Panc1 (cell line): ENCODE measurements around the gene GOLGA6L7. TPM values are rescaled to one million over a fixed set of nuclear protein-coding genes. Genes with fewer than 3 reads are reported as not detected.
A peak's percentile ranks its signal among the peaks of the same experiment; 100 is the strongest.

Experiments
- ATAC-seq: fragments of 200-7000 bp; cut with Tn5 transposase; 2 replicates; pipeline ENCODE4 v1.9.1; 2020; ENCODE audit warnings: mild to moderate bottlenecking, moderate library complexity
- BruUV-seq: library from RNA; stranded (reverse); fragments of 400-500 nt; replicated peaks from 2 replicates; lab custom pipeline; 2021; lab: Mats Ljungman, UMichigan
- CTCF ChIA-PET: fragments of 300-600 bp; sonication (Branson Sonifier 250); formaldehyde crosslinking; loops from one replicate; lab custom pipeline; 2022; ENCODE audit warnings: antibody characterized with exemption; lab: Charles Lee
- POLR2A ChIA-PET: fragments of 300-600 bp; sonication (Branson Sonifier 250); formaldehyde crosslinking; loops from one replicate; lab custom pipeline; 2022; ENCODE audit warnings: antibody characterized with exemption; lab: Charles Lee
- DNase-seq: peaks from one replicate; pipeline ENCODE4 v3.0.0-alpha.2; 2010; ENCODE audit warnings: low read depth, low spot score
- H3K27ac ChIP-seq: 2 replicates; pipeline ENCODE4 v1.5.1; 2011; ENCODE audit warnings: mild to moderate bottlenecking, low read length, inconsistent platforms
- H3K27me3 ChIP-seq: fragments of 200-500 bp; sonication (Bioruptor generic); 2 replicates; pipeline ENCODE4 v1.6.0; 2014; ENCODE audit warnings: low read length, inconsistent platforms; ENCODE audit not compliant: control insufficient read depth, insufficient read depth
- H3K36me3 ChIP-seq: fragments of 200-500 bp; sonication (Bioruptor generic); 2 replicates; pipeline ENCODE4 v1.5.1; 2014; ENCODE audit warnings: inconsistent platforms, mild to moderate bottlenecking, low read length, moderate library complexity; ENCODE audit not compliant: control insufficient read depth, insufficient read depth
- H3K4me1 ChIP-seq: 2 replicates; pipeline ENCODE4 v1.5.1; 2011; ENCODE audit warnings: inconsistent platforms, mild to moderate bottlenecking, low read length, moderate library complexity; ENCODE audit not compliant: control insufficient read depth, insufficient read depth
- H3K4me3 ChIP-seq, 2 experiments: 2 replicates each; pipeline ENCODE4 v1.5.1; 2011 to 2012; ENCODE audit warnings: low read depth in 2 of 2, low read length in 2 of 2, mild to moderate bottlenecking in 2 of 2, inconsistent platforms in 1 of 2, moderate library complexity in 1 of 2
- H3K9me3 ChIP-seq: fragments of 200-500 bp; sonication (Bioruptor generic); 2 replicates; pipeline ENCODE4 v1.5.1; 2014; ENCODE audit warnings: low read depth, mild to moderate bottlenecking, inconsistent platforms, low read length, moderate library complexity; ENCODE audit not compliant: control insufficient read depth, insufficient read depth
- CTCF ChIP-seq: fragments of 450-650 bp; IDR thresholded peaks from 2 replicates; pipeline ENCODE4 v1.5.1; 2017; ENCODE audit warnings: mild to moderate bottlenecking
- POLR2AphosphoS5 ChIP-seq: IDR thresholded peaks from 2 replicates; pipeline ENCODE4 v1.6.1; 2012; ENCODE audit warnings: mild to moderate bottlenecking, low read depth, low read length, moderate library complexity
- SIN3A ChIP-seq: IDR thresholded peaks from 2 replicates; pipeline ENCODE4 v1.6.1; 2012; ENCODE audit warnings: low read depth, mild to moderate bottlenecking, low read length, moderate library complexity, borderline replicate concordance; ENCODE audit not compliant: insufficient read depth
- TCF7L2 ChIP-seq: IDR thresholded peaks from 2 replicates; pipeline ENCODE4 v1.6.1; 2011; ENCODE audit warnings: mild to moderate bottlenecking, low read depth, low read length, inconsistent platforms
- in situ Hi-C: cut with HindIII; loops from 2 replicates; pipeline ENCODE4 v1.10.0; 2016; ENCODE audit warnings: low sequenced_read_pairs, low pct_unique_long_range_greater_than_20kb
- intact Hi-C: fragments of 100-400 bp; cut with micrococcal nuclease; formaldehyde crosslinking; loops from one replicate; pipeline ENCODE4 v1.10.0; 2022; ENCODE audit not compliant: unreplicated experiment
- total RNA-seq: library from RNA; stranded (reverse); gene quantifications from one replicate; pipeline ENCODE4 v1.2.1, GENCODE V29; 2021; ENCODE audit not compliant: unreplicated experiment
- TF ChIP-seq, protein P1 (sequence below), 2 experiments: IDR thresholded peaks; 2 replicates each; pipeline ENCODE4 v1.6.1; 2011 to 2012; ENCODE audit warnings: low read depth in 2 of 2, control low read depth in 1 of 2, low read length in 1 of 2, mild to moderate bottlenecking in 1 of 2, moderate library complexity in 1 of 2; ENCODE audit not compliant: insufficient read depth in 1 of 2

GOLGA6L7 gene
- total RNA-seq, 1 experiment from 2014 or later, result not detected

DNA sequence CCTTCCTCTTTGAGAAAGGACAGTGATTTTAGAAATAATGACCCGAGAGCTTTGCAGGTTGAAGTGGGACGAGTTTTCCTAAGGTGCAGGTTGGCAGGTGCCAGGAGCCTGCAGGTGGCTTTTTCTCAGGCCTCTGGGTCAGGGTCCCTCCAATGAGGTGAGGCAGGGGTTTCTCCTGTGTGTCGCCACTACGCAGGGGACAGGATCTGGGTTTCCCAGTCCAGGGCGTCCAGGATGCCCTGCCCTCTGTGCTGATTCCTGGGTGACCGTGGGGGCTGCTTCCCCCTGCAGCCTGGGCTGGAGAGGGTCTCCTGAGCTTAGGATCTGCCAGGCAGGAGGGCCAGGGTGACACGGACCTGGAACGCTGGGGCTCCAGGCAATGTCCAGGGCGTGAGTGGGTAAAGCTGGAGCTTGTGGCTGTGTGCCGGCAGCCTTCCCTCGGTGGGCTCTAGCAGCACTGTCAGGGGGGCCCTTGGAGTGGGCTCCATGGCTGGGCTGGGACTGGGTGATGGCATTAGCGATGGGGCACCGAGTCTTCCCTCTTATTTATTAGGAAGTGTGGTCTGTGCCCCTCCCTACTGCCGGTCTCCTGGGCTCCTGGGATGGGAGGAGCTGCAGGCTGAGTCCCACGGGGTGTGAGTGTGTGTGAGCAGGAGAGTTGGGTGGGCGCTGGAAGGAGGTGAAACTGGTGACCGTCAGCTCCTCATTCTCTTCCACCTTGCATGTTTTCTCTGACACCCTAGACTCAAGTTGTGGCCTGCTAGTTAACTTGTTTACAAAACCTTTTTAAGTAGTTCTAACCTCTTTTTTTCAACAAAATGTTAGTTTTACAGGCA, 39.1 kb upstream of the GOLGA6L7 start:
- in situ Hi-C loops (no loop called here), intact Hi-C loops (no loop called here)
- Histone ChIP-seq H3K4me3 (no peak overlapping the region), H3K27me3 (no peaks in the 10 kb centered on the region), H3K27ac (no peak overlapping the region), H3K36me3 (no peaks in the 10 kb centered on the region), H3K9me3 (no peaks in the 10 kb centered on the region), H3K4me1 (no peaks in the 10 kb centered on the region)
- no peak for ATAC-seq
- ChIA-PET POLR2A (no interaction called here), CTCF (interaction anchor here (0.6 kb wide), 1 partner anchor 854 kb away, joined by 6 read pairs; no protein-coding TSS in a partner anchor)
- BruUV-seq, result no TSS peak
- DNase-seq, result no peak
- no peak for TF ChIP-seq POLR2AphosphoS5
- no peak for TF ChIP-seq TCF7L2
- no peak for TF ChIP-seq SIN3A
- TF ChIP-seq CTCF, result no peak
- TF ChIP-seq, protein P1, sequence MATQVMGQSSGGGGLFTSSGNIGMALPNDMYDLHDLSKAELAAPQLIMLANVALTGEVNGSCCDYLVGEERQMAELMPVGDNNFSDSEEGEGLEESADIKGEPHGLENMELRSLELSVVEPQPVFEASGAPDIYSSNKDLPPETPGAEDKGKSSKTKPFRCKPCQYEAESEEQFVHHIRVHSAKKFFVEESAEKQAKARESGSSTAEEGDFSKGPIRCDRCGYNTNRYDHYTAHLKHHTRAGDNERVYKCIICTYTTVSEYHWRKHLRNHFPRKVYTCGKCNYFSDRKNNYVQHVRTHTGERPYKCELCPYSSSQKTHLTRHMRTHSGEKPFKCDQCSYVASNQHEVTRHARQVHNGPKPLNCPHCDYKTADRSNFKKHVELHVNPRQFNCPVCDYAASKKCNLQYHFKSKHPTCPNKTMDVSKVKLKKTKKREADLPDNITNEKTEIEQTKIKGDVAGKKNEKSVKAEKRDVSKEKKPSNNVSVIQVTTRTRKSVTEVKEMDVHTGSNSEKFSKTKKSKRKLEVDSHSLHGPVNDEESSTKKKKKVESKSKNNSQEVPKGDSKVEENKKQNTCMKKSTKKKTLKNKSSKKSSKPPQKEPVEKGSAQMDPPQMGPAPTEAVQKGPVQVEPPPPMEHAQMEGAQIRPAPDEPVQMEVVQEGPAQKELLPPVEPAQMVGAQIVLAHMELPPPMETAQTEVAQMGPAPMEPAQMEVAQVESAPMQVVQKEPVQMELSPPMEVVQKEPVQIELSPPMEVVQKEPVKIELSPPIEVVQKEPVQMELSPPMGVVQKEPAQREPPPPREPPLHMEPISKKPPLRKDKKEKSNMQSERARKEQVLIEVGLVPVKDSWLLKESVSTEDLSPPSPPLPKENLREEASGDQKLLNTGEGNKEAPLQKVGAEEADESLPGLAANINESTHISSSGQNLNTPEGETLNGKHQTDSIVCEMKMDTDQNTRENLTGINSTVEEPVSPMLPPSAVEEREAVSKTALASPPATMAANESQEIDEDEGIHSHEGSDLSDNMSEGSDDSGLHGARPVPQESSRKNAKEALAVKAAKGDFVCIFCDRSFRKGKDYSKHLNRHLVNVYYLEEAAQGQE (IDR thresholded peaks at IDR 0.05; ENCODE audit: insufficient read depth in 1 of 2, low read depth in 2 of 2, low read length in 1 of 2), result no peak

GRCh38 chr15:28886431-28887338, 38.2 kb upstream of the GOLGA6L7 start:
- Histone ChIP-seq H3K36me3 (no peaks in the 10 kb centered on the region), H3K9me3 (no peaks in the 10 kb centered on the region), H3K27ac (no peak overlapping the region), H3K4me1 (no peaks in the 10 kb centered on the region), H3K4me3 (peak overlapping the region in 1 of 2 experiments; percentile 32; a peak in 1 of 4 replicates), H3K27me3 (no peaks in the 10 kb centered on the region)
- intact Hi-C loops, result no loop called here
- DNase-seq, result no peak
- CTCF ChIA-PET, result interaction anchor here (0.6 kb wide), 1 partner anchor 854 kb away, joined by 6 read pairs; no protein-coding TSS in a partner anchor
- no peak for ATAC-seq
- TF ChIP-seq, protein P1 (IDR thresholded peaks at IDR 0.05; ENCODE audit: insufficient read depth in 1 of 2, low read depth in 2 of 2, low read length in 1 of 2), result no peak
- no peak for TF ChIP-seq TCF7L2
- in situ Hi-C loops, result no loop called here
- POLR2A ChIA-PET, result no interaction called here
- no TSS peak for BruUV-seq
